Measurements from ENCODE around the gene FOXK1.
"Not testable (repeated sequence)": the region's sequence is repeated elsewhere in the genome, so short reads cannot be mapped to it uniquely, and the experiment has no call there.

FOXK1 gene

DNA sequence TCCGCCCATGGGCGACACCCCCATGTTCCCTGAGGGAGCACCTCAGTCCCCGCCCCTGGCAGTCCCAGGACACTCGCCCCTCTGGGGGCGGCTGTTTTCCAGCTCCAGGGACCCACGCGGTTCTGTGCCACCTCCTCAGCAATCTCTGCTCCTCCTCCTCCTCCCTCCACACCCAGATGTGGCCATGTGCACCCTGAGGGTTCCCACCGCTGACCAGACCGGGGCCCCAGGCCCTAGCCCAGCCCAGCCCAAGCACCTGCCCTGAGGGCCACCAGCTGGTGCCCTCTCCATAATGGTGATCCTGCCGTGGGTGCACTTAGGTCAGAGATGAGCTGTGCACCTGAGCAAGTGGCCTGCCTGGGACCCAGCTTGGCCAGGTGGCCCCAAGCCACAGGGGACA, 118.4 kb downstream of the FOXK1 start:
- DNase-seq (ENCODE audit: low read depth in 2 of 2): no peak

DNA sequence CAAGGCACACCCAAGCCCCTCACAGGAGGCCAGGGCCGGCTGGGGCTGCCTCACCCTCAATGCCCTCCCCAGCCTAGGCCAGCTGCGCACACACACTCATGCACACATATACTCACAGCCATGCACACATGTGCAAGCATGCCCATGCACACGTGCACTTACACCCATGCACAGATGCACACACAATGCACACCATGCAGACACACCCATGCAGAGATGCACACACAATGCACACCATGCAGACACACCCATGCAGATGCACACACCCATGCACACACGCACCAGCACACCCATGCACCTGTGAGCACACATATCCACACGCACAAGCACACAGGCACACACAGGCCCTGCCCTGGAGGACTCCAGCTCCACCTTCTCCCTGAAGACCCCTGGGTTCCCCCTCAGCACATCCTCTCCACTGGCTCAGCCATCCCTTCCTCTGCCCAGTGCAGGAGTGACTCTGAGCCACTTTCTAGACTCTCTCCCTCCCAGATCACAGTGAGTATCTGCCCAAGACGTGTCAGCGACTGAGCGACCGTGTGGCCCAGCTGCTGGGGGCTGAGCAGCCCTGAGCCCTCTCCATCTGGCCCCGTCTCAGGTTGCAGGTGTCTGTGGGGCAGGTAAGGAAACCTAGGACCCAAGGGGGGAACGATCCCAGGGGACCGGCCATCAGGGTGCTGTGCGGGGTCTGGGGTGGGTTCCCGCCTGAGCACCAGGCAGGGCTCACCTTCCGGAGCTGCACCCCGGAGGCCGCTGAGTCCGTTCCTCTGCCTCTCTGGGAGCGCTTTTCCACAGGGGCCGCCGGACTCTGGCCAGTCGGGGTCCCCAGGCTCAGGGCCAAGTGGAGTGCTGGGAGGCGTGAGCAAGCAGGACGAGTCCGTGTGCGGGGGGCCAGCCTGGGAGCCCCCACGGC, 119.1 kb downstream of the FOXK1 start:
- no peak for DNase-seq (ENCODE audit: low read depth in 2 of 2)

DNA sequence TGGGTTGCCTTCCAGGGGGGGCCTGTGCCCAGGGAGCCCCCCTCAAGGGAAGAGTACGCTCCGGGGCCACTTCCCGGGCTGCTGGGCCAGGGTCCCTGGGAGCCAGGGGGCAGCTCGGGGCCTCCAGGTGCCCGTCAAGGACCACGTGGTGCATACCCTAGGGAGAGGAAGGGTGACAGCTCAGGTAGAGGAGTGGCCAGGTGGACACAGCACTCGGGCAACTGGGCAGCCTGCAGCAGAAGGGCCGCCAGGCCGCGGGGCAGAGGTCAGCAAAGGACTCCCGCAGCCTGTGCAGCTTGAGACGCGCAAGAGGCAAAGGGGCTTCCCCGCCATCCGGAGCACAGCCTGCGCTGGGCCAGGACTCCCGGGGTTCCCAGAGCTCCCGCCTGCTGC, 119.7 kb downstream of the FOXK1 start:
- DNase-seq (ENCODE audit: low read depth in 2 of 2): no peak

DNA sequence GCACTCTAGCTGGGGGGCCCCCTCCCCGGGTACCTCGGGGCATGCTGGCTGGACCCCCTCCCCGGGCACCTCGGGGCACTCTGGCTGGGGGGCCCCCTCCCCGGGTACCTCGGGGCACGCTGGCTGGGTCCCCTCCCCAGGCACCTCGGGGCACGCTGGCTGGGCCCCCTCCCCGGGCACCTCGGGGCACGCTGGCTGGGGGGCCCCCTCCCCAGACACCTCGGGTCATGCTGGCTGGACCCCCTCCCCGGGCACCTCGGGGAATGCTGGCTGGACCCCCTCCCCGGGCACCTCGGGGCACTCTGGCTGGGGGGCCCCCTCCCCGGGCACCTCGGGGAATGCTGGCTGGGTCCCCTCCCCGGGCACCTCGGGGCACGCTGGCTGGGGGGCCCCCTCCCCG, 120.5 kb downstream of the FOXK1 start:
- not testable (repeated sequence) for DNase-seq (ENCODE audit: low read depth in 2 of 2)

DNA sequence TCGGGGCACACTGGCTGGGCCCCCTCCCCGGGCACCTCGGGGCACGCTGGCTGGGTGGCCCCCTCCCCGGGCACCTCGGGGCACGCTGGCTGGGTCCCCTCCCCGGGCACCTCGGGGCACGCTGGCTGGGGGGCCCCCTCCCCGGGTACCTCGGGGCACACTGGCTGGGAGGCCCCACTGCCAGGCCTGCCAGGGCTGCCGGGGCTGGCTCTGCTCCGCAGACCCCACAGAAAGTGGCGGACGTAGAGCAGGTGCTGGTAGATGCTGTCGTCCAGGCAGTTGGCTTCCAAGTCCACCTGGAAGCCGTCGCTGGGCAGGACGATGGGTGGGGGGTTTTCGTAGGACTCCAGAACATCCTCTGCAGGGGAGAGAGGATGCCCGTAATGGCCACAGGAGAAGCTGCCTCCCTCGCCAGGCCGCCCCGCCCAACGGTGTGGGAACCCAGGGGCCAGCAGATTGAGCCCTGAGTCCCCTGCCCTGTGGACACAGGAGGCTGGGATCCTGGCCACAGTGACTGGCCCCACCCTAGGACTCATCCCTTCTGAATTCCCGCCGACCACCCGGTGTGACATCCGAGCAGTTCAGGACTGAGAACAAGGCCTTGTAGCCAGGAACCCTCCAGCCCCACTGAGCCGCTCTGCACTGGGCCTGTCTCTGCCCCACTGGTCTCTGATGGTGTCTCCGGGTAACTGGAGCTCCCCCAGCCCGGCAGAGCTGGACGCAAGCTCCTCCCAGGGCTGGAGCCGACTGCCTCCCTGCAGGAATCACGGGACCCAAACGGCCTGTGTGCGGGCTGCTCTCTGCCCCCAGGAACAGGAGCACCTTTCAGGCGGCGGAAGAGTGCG, 121.5 kb downstream of the FOXK1 start:
- no peak for DNase-seq (ENCODE audit: low read depth in 2 of 2)

DNA sequence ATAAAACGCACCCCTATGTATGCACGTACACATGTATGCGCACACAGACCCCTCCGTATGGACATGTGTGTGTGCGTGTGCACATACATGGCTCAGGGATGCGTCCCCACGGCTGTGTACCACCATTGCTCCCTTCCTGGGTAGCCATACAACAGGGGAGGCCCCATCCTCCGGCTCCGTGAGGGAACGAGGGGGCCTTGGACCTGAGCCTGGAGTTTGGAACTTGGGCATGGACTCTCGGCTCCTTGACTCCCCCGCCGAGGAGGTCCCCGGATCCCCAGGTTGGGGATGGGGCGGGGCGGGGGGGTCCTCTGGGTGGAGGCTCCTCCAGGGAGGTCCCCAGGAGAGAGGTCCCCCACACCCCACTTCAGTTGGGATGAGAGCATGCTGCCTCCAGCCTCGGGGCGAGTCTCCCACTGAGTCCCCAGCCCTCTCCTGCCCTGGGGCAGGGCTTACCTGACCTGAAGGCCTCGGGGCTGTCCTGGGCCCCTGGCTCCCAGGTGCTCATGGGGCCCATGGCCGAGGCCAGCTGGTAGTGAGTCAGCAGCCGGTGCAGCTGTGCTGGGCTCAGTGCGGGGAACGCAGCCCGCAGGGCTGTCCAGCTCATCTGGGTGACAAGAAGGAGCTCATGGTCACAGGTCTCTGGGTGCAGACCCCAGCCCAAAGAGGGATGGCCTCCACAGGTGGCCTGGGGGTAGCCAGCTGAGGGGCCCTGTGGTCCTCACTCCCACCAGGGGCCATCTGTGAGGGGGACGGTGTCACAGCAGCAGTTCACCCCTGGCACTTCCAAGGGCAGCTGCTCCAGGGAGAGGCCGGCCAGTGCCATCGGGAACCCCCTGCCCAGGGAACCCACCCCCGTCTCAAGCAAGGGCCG, 123.3 kb downstream of the FOXK1 start:
- DNase-seq (ENCODE audit: low read depth in 2 of 2): no peak

DNA sequence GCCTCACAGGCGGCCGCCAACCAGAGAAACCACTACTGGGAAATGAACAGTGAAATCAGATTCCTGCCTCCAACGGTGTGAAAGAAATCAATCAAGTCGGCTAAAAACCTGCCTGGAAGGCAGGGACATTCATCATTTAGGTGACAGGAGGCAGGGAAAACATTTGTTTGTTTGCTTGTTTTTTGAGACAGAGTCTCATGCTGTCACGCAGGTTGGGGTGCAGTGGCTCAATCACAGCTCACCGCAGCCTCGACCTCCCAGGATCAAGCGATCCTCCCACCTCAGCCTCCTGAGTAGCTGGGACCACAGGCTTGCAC, 123.8 kb downstream of the FOXK1 start:
- no peak for DNase-seq (ENCODE audit: low read depth in 2 of 2)

DNA sequence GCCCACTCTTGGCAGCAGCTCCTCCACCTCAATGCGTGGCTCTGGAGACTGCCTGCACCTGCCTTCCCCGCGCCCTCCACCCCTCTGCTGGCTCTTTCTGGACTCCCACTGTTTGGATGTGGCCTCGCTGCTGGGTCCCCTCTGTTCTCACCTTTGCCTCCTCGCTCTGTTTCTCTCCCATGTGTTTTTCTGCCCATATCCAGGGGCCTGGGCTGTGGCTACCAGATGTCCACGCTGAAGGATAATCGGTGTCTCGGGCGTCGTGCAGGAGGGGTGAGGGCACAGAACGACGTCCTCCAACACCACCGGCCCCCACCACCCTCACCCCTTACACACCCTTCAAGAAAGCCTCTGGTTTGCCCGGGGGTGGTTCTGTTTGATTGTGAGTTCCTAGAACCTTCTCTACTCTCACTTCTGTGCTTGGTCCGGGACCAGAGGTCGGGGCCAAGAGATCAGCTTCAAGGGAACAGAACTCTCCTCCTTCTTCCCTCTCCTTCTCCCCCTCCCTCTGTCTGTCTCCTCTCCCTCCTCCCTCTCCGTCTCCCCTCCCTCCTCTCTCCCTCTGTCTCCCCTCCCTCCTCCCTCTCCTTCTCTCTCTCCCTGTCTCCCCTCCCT, 125.0 kb downstream of the FOXK1 start:
- no peak for DNase-seq (ENCODE audit: low read depth in 2 of 2)

DNA sequence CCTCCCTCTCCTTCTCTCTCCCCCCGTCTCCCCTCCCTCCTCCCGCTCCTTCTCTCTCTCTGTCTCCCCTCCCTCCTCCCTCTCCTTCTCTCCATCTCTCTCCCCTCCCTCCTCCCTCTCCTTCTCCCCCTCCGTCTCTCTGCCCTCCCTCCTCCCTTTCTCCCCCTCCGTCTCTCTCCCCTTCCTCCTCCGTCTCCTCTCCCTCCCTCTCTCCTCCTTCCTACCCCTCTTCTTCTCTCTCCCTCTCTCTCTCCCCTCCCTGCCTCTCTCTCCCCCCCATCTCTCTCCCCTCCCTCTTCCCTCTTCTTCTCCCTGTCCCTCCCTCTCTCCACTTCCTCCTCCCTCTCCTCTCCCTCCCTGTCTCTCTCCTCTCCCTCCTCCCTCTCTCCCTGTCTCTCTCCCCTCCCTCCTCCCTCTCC, 125.5 kb downstream of the FOXK1 start:
- DNase-seq (ENCODE audit: low read depth in 2 of 2): no peak

DNA sequence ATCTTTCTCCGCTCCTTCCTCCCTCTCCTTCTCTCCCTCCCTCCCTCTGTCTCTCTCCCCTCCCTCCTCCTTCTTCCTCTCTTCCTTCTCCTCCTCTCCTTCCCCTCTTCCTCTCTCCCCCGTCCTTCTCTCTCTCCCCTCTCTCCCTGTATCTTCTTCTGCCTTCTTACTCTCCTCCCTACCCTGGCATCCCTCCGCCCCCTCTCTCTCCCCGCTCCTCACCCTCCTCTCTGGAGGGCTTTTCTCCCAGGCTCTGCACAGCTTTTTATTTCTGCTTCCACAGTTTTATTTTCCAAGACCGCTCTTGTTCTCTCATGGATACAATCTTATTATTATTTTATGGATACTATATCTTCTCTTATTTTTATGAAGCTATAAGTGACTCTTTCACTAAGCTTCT, 125.9 kb downstream of the FOXK1 start:
- no peak for DNase-seq (ENCODE audit: low read depth in 2 of 2)

DNA sequence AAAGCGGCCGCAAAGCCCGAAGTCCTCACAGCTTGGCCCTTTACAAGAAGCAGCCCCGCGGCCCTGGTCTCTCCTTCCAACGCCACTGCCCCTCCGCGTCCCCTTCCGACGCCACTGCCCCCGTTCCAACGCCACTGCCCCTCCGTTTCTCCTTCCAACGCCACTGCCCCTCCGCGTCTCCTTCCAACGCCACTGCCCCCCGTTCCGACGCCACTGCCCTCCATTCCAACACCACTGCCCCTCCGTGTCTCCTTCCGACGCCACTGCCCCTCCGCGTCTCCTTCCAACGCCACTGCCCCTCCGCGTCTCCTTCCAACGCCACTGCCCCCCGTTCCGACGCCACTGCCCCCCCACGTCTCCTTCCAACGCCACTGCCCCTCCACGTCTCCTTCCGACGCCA, 126.5 kb downstream of the FOXK1 start:
- no peak for DNase-seq (ENCODE audit: low read depth in 2 of 2)

DNA sequence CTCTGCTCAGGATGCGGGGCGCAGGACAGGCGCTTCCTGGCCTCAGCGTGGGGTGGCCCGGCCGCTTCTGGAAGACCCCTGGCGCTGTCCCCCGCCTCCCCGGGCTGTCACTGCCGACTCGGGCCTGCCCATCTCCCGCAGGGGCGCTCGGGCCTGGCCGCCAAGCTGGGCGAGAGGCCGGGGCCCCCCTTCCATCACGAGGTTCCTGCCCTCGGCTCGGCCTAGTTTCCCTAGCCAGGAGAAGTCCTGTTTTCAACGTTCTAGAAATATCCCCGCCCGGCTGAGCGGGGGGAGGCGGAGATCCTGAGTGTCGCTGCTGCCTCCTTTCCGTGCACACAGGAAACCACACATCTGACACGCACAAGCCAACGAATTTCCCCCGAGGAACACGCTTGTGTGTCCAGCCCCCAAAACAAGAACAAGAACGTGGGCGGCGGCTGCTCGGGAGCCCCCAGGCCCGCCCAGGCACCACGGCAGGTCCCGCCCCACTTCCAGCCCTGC, 127.0 kb downstream of the FOXK1 start:
- peak in 1 of 2 donors; percentile 33 for DNase-seq (ENCODE audit: low read depth in 2 of 2)

DNA sequence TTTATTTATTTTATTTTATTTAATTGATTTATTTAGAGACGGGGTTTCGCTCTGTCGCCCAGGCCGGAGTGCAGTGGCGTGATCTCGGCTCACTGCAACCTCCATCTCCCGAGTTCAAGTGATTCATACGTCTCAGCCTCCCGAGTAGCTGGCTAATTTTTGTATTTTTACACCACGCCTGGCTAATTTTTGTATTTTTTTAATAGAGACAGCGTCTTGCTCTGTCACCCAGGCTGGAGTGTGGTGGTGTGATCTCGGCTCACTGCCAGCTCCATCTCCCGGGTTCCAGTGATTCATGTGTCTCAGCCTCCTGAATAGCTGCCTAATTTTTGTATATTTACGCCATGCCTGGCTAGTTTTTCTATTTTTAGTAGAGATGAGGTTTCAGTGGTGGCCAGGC, 127.6 kb downstream of the FOXK1 start:
- DNase-seq (ENCODE audit: low read depth in 2 of 2): no peak

DNA sequence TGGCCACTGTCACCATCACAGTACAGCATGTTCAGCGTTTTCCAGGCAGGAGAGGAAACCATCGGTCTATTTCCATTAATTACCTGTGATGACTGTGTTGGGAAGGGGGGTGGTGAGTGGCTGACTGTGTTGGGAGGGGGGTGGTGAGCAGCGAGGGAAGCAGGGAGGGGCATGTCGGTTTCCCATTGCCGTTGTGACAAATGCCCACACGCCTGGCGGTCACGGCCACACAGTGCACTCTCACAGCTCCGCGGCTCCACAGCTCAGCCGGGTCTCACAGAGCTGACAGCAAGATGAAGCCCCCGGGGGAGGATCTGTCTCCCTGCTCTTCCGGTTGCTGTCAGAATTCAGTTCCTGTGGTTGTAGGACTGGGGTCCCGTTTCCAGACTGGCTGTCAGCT, 132.3 kb downstream of the FOXK1 start:
- no peak for DNase-seq (ENCODE audit: low read depth in 2 of 2)

DNA sequence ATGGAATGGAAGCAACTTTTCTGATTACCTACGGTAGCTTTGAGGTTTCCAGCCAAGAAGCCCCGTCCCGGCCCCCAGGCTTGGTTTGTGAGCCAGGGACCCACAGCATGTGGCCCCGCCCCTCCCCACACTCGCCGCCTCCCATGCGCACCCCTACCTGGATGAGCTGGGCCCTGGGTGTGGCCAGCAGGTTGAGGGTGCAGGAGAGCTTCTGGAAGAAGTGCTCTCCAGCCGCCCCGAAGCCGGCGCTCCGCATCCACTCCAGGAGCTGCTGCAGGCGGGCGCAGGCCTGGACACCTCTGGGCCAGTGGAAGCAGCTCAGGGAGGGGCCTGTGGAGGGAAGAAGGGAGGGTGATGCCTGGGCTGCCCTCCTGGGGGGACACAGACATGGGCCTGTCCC, 133.0 kb downstream of the FOXK1 start:
- DNase-seq (ENCODE audit: low read depth in 2 of 2): no peak

DNA sequence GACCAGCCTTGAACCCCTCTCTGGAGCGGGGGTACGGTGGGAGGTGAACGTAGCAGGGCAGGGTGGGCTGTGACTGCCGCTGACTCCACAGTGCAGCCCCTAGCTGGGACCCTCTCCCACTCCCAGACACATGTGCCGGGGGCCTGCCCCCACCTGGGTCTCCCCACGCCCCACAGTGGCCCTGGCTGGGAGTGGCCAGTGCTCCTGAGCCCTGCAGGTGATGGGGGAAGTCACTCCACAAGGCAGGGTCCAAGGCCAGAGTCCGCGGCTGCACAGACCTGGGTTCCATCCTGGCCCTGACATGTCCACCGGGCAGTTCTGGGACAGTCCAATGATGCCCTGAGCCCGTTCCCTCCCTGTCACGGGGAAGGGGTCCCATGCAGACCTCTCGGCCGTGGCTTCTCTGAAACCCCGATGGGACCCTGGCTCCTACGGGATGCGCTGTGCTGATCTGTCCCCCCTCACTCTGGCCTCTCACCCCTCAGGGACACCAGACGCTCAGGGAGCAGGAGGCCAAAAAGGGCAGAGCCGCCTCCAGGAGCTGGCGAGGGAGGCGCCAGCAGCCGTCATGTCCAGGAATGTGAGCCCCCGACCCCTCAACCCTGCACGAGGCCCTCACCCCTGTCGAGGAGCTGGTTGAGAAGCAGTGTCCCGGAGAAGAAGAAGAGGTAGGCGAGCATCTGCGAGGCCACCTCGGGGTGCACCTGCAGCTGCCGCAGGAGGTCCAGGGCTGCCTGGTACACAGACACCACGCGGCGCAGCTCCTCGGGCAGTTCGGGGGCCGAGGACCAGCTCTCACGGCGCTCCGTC, 133.7 kb downstream of the FOXK1 start:
- no peak for DNase-seq (ENCODE audit: low read depth in 2 of 2)

DNA sequence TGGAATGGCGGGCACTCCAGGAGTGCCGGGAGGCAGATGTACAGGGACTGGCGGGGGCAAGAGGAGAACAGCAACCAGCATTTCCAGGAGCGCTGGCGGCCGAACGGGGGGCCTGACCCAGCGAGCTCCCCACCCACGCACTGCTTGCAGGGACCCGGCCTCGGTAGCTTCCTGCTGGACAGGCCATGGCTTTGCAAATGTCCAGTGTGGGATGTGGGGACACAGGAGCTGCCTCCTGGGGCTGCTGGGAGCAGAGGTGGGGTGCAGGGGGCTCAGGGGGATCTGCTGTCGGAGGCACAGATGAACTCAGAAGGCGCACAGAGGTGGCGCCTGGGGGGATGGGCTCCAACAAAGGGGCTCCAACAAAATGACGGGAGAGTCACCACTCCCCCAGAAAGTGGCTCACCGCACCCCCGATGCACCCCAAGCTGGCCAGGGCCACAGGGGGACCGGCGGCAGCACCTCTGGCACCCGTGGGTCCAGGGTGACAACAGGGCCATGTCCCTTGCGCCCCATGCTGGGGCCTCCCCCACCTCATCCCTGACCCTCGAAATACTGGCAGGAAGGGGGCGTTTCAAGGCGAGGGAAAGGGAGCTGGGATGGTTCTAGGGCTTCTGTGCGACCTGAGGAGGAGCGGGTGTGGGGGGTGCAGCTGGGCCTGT, 134.5 kb downstream of the FOXK1 start:
- DNase-seq (ENCODE audit: low read depth in 2 of 2): no peak

DNA sequence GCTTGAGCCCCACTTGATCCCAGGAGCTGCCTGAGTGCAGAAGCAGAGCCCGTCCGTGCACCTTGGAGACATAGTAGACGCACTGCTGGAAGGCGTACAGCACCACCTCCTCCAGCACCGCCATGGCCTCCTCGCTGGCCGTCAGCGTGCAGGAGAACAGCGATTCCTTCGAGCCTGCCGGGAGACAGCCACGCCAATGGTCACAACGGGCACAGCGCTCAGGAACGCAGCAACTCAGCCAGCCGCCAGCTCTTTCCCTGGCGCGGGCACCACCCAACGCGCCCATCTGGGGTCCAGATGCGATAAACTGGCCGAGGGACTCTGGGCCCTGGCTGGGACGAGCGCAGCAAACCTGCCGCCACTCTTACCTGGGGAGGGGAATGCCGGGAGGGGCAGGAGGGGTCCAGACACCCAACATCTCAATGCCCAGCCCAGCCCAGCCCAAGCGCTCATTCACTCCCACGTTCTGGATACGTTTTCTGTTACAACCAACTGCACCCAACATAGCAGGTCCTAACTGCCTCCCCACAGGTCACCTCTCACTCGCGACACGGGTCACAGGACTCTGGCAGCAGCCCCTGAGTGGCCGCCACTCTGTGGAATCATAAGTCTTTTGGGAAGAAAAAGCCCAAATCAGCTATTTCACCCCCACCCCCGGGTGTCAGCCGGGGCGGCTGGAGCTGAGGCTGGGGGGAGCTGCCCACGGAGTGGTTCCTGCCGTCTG, 135.2 kb downstream of the FOXK1 start:
- DNase-seq (ENCODE audit: low read depth in 2 of 2): no peak

DNA sequence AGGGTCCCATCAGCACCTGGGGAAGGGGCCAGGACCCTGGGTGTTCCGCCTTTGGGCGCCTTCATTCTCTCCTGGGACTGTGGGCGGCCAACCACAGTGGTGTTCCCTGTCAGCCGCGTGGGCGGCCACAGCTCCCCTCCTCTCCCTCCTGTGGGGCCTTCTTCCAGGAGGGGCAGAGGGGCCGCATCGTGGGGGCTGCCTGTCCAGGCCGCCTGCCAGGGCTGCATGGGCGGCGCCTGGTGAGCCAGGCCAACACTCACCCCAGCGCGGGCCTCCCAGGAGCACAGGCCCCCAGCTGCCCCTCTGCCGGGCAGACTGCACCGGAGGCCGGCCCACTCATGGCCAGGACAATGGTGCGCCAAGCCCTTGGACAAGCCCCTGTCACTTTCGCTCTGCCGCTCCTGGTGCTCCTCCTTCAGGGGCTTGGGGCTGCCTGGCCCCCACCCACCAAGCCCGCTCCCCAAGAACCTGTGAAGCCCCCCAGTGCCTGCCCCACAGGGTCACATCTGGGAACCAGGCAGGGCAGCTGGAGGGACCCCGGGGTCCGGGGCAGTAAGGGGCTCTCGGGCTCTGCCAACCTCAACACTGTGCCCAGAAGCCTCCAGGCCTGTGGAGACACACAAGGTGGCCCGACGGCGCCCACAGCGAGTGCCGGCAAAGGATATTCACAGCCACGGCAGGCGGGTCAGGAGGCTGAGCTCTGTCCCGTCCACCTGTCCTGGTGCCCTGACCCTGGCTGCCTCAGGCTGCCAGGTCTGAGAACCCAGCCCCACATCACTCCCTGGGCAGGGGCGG, 136.1 kb downstream of the FOXK1 start:
- no peak for DNase-seq (ENCODE audit: low read depth in 2 of 2)

Measured in stimulated activated CD8-positive, alpha-beta memory T cell treated with anti-CD3 and anti-CD28 coated beads, Interleukin-7, amount 100 ng/mL, for 4 hours (primary cell).